ENCODE results near the gene ARHGAP42.

Gene ARHGAP42

DNA sequence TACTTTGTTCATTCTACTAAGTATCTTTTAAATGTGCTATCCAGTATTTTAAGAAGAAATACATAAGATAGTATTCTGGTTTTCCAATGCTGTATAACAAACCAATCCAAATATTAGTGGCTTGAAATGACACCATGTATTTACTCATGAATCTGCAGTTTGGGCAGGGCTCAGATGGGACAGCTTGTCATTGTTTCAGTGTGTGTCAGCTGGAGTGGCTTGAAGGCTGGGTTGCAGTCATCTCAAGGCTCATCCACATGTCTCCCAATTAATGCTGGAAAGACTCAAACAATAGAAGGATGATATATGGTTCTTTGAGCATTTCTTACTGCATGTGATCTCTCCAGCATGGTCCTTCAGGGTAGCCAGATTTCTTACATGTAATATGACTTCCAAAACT is 146.2 kb downstream of the ARHGAP42 start:
- no peak for DNase-seq (ENCODE audit: low read depth)

DNA sequence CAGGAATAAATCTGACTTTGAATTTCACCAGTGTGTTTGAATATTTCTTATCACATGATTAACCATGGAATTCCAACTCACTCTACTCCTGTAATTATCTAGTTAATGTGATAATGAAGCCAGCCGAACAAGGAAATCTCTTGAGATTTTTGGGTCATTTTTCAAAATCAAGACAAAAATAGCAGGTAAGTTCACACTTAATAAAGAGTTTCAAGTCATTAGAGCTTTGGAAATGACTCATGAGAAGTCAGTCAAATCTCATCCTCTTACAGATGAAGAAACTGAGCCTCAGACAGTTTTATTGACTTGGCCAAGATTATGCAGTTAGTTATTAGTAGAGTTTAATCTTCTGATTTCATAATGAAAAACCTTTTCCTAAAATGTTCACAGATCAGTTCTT is 148.8 kb downstream of the ARHGAP42 start:
- DNase-seq (ENCODE audit: low read depth): no peak

GRCh38 chr11:100837311-100837710 is 150.2 kb downstream of the ARHGAP42 start:
- no peak for DNase-seq (ENCODE audit: low read depth)

DNA sequence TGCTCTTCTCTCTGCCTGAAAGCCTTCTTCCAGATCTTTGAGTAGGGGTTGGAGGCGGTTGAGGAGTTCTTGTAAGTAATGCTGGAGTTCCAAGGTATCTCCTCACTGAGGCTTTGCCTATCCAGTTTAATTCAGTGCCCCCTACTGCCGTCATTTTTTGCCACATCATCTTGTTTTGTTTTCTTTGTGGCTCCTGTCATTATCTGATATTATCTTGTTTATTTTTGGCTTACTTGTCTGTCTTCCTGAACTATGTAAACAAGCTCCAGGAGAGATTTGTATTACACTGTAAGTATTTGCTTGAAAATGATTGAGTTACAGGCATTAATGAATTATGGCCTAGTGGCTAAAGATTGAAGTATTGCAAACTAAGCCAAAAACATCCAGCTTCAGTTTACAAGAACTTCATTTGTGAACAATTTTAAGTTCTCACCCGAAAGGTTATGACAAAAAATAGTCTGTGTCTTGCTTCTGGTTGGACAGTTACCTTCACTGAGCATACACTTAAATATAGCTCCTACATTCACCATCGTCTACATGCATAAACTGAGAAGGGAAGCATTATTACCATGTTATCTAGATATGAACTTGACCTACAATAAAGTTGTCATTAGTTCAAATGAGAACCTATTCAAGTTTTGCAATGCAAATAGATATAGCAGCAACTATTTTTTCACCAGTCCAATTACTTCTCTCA is 154.8 kb downstream of the ARHGAP42 start:
- DNase-seq (ENCODE audit: low read depth): no peak

GRCh38 chr11:100847696-100848216 is 160.7 kb downstream of the ARHGAP42 start:
- no peak for DNase-seq (ENCODE audit: low read depth)

DNA sequence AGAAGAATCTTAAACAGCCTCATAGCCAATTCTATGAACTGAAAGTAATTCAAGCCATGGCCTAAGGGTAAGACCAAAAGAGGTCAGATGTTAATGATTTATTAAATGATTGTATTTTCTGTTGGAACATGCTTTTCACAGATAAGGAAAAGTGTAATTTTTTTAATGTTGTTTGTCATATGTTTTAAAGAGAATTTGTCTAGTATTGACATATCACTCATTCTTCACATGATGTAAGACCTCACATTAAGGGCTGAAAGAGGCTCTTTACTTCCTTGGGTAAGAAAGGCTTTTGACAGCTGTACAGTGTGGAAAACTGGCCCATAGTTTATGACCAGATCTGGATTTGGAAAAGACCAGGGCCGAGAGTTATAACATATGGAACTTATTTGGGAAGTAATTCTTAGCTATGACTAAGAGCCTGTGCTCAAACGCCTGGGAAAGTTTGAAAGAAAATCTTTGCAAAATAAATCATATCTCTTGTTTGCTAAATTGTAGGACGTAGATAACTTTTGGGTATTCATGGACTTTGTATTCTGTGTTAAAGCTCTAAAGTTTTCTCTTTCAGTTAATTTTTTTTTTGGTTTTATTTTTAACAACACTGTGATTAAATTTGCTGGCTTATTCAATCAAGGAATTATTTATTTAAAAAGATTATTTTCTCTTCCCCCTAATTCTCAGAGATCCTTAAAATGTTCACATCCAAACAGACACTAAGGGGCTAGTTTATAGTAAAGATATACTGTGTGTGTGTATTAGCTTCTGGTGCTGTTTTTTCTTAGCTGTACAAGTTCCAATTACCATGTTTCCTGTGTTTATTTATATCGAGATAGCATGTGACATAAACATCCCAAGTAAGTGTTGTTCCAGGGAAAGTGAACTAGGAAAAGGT is 162.2 kb downstream of the ARHGAP42 start:
- no peak for DNase-seq (ENCODE audit: low read depth)

DNA sequence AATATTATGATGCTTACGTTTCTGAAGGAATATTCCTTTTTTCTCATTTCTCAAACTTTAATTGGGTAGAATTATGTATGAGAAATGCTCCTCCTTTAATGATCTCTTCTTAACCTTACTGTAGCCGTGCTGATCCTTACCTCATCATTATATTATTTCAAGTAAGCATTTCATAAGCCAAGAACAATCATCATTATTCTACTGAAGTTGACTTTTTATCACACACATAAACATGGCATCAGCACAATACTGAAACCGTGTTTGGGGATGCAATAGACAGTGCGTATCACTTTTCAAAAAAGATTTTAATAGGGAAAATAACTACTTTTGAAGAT is 162.8 kb downstream of the ARHGAP42 start:
- DNase-seq (ENCODE audit: low read depth): no peak

GRCh38 chr11:100851147-100851546 is 164.1 kb downstream of the ARHGAP42 start:
- no peak for DNase-seq (ENCODE audit: low read depth)

- DNase-seq (ENCODE audit: low read depth): no peak
Observed at GRCh38 chr11:100851584-100852152, 164.6 kb downstream of the ARHGAP42 start.

DNA sequence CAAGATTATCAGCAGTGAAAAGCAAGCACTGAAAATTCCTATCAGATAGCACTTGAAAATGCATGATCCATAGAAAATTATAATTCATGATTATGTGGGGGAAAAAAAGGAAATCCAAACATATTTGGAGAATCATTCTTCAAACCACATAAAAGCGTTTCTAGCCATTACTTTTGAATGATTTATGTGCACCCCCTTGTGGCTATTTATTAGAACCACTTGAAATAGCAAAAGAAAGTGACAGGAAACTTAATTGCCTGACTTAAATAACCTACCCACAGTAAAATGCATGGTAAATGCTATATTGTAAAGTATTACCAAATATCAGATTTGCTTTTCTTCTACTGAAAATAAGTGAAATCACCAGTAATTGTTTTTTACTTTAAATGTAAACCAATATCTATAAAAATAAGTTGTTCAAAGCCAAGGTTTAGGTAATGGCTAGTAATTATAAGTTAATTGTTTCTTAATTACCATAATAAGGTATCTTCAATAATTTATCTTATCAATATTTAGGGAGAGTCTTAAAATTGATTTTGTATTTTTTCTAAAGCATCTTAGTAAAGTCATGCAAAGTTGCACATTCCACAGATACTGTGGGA is 168.5 kb downstream of the ARHGAP42 start:
- DNase-seq (ENCODE audit: low read depth): no peak

- no peak for DNase-seq (ENCODE audit: low read depth)
Observed at GRCh38 chr11:100857236-100858005, 170.3 kb downstream of the ARHGAP42 start.

GRCh38 chr11:100860318-100861155 is 173.4 kb downstream of the ARHGAP42 start:
- no peak for DNase-seq (ENCODE audit: low read depth)

DNA sequence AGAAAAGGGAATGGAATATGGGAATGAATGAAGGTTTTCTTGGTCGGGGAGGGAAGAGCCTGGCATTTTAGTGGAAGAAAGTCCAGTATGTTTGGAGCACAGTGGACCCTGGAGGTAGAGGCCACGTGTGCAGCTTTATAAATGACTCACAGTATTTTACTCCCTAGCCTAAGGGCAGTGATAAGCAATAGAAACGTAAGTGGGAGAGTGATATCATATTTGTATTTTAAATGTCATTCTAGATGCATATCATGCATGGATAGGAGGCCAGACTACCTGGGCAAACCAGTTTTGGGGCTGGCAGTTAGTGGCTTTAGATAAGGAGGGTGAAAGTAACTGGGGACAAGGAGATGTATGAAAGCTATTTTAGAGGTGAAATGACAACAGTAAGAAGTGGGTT is 174.1 kb downstream of the ARHGAP42 start:
- DNase-seq (ENCODE audit: low read depth): no peak

DNA sequence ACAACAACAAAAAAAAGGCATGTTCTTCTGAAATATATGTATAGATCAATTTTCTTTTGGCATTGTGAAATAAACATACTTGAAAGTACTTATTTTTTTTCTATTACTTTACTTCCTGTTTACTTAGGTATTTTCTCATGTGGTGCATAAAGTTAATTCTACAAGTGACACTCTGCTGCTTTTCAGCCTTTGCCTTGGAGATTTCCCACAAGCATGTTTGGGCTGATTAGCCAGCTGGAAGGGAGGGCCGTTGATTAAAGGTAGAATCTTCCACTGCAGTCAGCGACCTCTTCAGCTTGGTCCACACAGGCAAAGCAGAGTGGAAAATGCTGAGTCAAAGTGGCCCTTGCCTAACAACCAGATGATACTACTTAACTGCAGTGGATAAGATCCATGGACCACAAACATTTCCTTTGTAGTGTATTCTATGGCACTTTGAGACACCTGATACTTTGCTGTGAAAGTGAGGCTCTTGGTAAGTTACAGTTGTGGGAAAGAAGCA is 176.0 kb downstream of the ARHGAP42 start:
- DNase-seq (ENCODE audit: low read depth): no peak

- DNase-seq (ENCODE audit: low read depth): no peak
Observed at GRCh38 chr11:100865443-100866065, 178.5 kb downstream of the ARHGAP42 start.

- no peak for DNase-seq (ENCODE audit: low read depth)
Observed at GRCh38 chr11:100866453-100866852, 179.4 kb downstream of the ARHGAP42 start.

DNA sequence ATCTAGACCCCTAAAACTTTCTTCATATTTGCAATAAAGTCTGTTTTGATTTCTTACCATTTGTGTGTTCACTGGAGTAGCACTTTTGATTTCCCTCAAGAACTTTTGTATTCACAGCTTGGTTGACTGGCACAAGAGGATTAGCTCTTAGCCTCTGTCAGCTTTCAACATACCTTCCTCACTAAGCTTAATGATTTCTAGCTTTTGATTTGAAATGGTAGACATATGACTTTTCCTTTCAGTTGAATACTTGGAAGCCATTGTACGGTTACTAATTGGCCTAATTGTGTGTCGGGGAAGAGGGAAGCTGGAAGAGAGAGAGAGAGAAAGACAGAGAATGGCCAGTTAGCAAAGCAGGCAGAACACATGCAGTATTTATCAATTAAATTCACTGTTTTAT is 180.5 kb downstream of the ARHGAP42 start:
- no peak for DNase-seq (ENCODE audit: low read depth)

DNA sequence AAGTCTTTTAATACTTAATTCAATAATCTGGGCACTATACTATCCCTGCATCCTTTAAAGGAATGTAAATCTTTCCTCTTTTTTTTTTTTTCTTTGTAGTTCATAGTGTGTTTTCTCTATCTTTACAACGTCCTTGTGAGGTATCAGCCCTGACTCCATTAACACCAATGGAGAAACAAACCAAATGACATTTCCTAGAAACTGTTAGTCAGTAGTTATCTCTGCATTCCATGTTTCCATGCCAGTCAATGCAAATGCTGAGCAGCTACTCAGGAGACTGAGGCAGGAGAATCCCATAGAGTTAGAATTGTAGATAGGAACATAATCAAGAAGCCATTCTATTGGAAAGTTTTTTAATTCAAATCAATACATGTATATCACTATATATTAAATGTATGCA is 182.2 kb downstream of the ARHGAP42 start:
- DNase-seq (ENCODE audit: low read depth): no peak

DNA sequence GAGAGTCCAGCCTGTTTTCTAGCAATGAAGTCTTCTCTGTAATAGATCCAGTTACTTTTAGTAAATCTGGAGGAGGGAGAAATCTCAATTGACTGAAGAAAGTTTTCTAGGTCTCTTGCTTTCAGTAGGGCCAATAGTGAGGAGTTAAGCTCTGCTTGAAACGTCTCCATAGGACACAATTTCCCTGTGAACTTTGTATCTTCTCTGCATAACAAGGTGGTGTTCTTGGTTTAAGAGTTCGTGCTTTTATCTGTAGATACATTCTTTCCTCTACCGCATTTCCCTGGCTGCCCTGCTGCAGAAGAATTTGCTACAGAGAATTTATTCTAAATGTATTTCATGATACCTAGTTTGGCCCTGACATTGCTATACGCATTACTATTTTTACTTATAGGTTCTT is 183.1 kb downstream of the ARHGAP42 start:
- DNase-seq (ENCODE audit: low read depth): no peak

Data from activated T-cell treated with anti-CD3 and anti-CD28 coated beads for 1 hour (primary cell).